Central memory CD8-positive, alpha-beta T cell (primary cell): ENCODE results near the gene ZNF337.
"Not testable (repeated sequence)": the region's sequence is repeated elsewhere in the genome, so short reads cannot be mapped to it uniquely, and the experiment has no call there.

Source experiments
- ATAC-seq: fragments of 150-1000 bp; cut with Tn5 transposase; replicated peaks from 2 replicates; pipeline ENCODE4 v1.10.0; 2022; ENCODE audit warnings: mild to moderate bottlenecking, moderate FRiP score, moderate number of reproducible peaks; ENCODE audit not compliant: poor library complexity, severe bottlenecking; ENCODE audit errors: extremely low read depth
- DNase-seq, 2 donors: peaks; one replicate each; pipeline ENCODE4 v3.0.0; 2021; ENCODE audit warnings: low spot score in 2 of 2
- H3K27ac Mint-ChIP-seq: one replicate; pipeline ENCODE4 v1.8.0; 2022; ENCODE audit warnings: low read depth, mild to moderate bottlenecking, moderate library complexity, mixed read lengths
- H3K27me3 Mint-ChIP-seq: one replicate; pipeline ENCODE4 v1.8.0; 2022; ENCODE audit warnings: mixed read lengths
- H3K36me3 Mint-ChIP-seq: one replicate; pipeline ENCODE4 v1.8.0; 2022; ENCODE audit warnings: mild to moderate bottlenecking, moderate library complexity, mixed read lengths; ENCODE audit not compliant: insufficient read depth
- H3K4me1 Mint-ChIP-seq: one replicate; pipeline ENCODE4 v1.8.0; 2022; ENCODE audit warnings: mixed read lengths
- H3K4me3 Mint-ChIP-seq: one replicate; pipeline ENCODE4 v1.8.0; 2022; ENCODE audit warnings: mild to moderate bottlenecking, moderate library complexity, mixed read lengths
- H3K9me3 Mint-ChIP-seq: one replicate; pipeline ENCODE4 v1.8.0; 2022; ENCODE audit warnings: mixed read lengths

Gene ZNF337

GRCh38 chr20:25718896-25719809 lies 22.5 kb upstream of the ZNF337 start:
- Mint-ChIP-seq H3K4me3 (peak overlapping the region; percentile 74), H3K27ac (peak overlapping the region; percentile 93), H3K4me1 (peaks cover 20% of the 10 kb centered on the region)
- peak in 1 of 2 donors; percentile 54 for DNase-seq
- H3K27me3 Mint-ChIP-seq, ATAC-seq, H3K36me3 Mint-ChIP-seq, H3K9me3 Mint-ChIP-seq: not testable (repeated sequence)

DNA sequence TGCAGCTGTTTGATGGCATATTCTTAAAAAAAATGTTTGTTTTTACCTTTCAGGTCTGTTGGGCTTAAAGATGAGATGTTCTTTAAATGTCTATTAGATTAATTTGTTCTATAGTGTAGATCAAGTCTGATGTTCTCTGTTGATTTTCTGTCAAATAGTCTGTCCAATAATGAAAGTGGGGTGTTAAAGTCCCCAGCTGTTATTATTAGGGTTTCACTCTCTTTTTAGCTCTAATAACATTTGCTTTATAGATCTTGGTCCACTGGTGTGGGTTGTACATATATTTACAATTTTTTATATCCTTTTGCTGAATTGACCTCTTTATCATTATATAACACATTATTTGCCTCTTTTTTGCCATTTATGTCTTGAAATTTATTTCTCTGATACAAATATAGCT lies 11.0 kb upstream of the ZNF337 start:
- H3K4me1 Mint-ChIP-seq, result peaks cover 23% of the 10 kb centered on the region
- no peak for DNase-seq
- H3K36me3 Mint-ChIP-seq, result peaks cover under 1% of the 10 kb centered on the region
- peaks cover 7% of the 10 kb centered on the region for H3K9me3 Mint-ChIP-seq
- no peak overlapping the region for H3K27ac Mint-ChIP-seq
- no peak for ATAC-seq
- H3K4me3 Mint-ChIP-seq, result no peak overlapping the region
- no peaks in the 10 kb centered on the region for H3K27me3 Mint-ChIP-seq

GRCh38 chr20:25706793-25707192 lies 10.1 kb upstream of the ZNF337 start:
- Mint-ChIP-seq H3K36me3 (no peaks in the 10 kb centered on the region), H3K27me3 (no peaks in the 10 kb centered on the region), H3K27ac (peak overlapping the region; percentile 30), H3K4me1 (peaks cover 23% of the 10 kb centered on the region), H3K9me3 (no peaks in the 10 kb centered on the region), H3K4me3 (peak overlapping the region; percentile 29)
- ATAC-seq (peak; percentile 78), DNase-seq (no peak)

GRCh38 chr20:25705830-25706351 lies 9.2 kb upstream of the ZNF337 start:
- peaks cover 23% of the 10 kb centered on the region for H3K4me1 Mint-ChIP-seq
- no peak overlapping the region for H3K4me3 Mint-ChIP-seq
- no peaks in the 10 kb centered on the region for H3K9me3 Mint-ChIP-seq
- H3K27me3 Mint-ChIP-seq, result no peaks in the 10 kb centered on the region
- ATAC-seq, result no peak
- peaks cover 2% of the 10 kb centered on the region for H3K36me3 Mint-ChIP-seq
- H3K27ac Mint-ChIP-seq, result peak overlapping the region; percentile 1
- no peak for DNase-seq

- not testable (repeated sequence) for H3K4me3 Mint-ChIP-seq, ATAC-seq, H3K9me3 Mint-ChIP-seq, H3K27me3 Mint-ChIP-seq, H3K36me3 Mint-ChIP-seq, DNase-seq, H3K27ac Mint-ChIP-seq
- H3K4me1 Mint-ChIP-seq, result peaks cover 23% of the 10 kb centered on the region
These were observed 7.7 kb upstream of the ZNF337 start for GRCh38 chr20:25704303-25704702.

DNA sequence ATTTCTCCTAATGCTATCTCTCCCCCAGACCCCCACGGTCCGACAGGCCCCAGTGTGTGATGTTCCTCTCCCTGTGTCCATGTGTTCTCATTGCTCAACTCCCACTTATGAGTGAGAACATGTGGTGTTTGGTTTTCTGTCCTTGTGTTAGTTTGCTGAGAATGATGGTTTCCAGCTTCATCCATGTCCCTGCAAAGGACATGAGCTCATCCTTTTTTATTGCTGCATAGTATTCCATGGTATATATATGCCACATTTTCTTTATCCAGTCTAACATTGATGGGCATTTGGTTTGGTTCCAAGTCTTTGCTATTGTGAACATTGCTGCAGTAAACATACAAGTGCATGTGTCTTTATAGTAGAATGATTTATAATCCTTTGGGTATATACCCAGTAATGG lies 4.2 kb upstream of the ZNF337 start:
- not testable (repeated sequence) for H3K9me3 Mint-ChIP-seq, DNase-seq, H3K27me3 Mint-ChIP-seq, H3K4me3 Mint-ChIP-seq, ATAC-seq, H3K36me3 Mint-ChIP-seq, H3K27ac Mint-ChIP-seq
- peaks cover 21% of the 10 kb centered on the region for H3K4me1 Mint-ChIP-seq

- Mint-ChIP-seq H3K27me3 (no peaks in the 10 kb centered on the region), H3K4me3 (no peak overlapping the region), H3K27ac (no peak overlapping the region)
These were observed 3.3 kb upstream of the ZNF337 start for GRCh38 chr20:25699914-25700313.

DNA sequence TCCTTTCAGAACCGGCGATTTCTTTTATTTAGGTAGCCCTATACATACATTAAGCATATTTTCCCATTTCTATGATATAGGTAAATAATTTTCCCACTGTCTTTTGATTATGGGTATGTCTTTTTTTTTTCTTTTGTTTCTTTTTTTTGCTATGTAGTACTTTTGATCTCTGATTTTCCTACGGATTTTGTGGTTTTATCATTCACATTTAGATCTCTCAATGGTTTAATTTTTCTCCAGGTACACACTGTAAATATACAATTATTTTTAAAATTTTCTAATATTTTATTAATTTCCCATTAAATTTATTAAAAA lies 436 bp upstream of the ZNF337 start:
- DNase-seq, result no peak
- no peak for ATAC-seq
- no peaks in the 10 kb centered on the region for H3K9me3 Mint-ChIP-seq
- peak overlapping the region; percentile 86 for H3K27ac Mint-ChIP-seq
- H3K27me3 Mint-ChIP-seq, result no peaks in the 10 kb centered on the region
- peaks cover 7% of the 10 kb centered on the region for H3K36me3 Mint-ChIP-seq
- H3K4me1 Mint-ChIP-seq, result peaks cover 25% of the 10 kb centered on the region
- peak overlapping the region; percentile 91 for H3K4me3 Mint-ChIP-seq

More at GRCh38 chr20:25699914-25700313, 3.3 kb upstream of the ZNF337 start:
- peaks cover 7% of the 10 kb centered on the region for H3K36me3 Mint-ChIP-seq
- peaks cover 24% of the 10 kb centered on the region for H3K4me1 Mint-ChIP-seq
- ATAC-seq, result no peak
- no peak for DNase-seq
- no peaks in the 10 kb centered on the region for H3K9me3 Mint-ChIP-seq

GRCh38 chr20:25695532-25696370 lies 902 bp downstream of the ZNF337 start:
- no peaks in the 10 kb centered on the region for H3K27me3 Mint-ChIP-seq
- H3K4me3 Mint-ChIP-seq, result peak overlapping the region; percentile 91
- H3K36me3 Mint-ChIP-seq, result peaks cover 11% of the 10 kb centered on the region
- peaks cover 31% of the 10 kb centered on the region for H3K4me1 Mint-ChIP-seq
- no peak for ATAC-seq
- no peaks in the 10 kb centered on the region for H3K9me3 Mint-ChIP-seq
- no peak for DNase-seq
- H3K27ac Mint-ChIP-seq, result peak overlapping the region; percentile 86

DNA sequence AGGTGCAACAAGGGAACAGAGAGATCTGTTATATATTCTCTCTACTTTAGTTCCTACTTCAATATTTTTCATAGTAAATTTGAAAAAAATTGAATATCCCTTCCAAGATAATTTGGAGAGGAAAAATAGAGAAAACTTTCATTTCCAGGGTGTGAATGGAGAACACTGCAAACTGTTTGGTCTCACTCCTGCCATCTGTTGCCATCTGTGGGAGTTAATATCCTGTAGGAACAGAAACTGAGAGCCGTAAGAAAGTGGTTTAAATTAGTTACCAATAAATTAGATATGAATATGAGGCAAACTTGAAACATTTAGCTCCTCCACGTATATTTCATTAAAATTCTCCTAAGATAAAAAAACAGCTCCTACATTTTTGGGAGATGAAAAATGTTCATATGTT lies 4.2 kb downstream of the ZNF337 start:
- Mint-ChIP-seq H3K27me3 (no peaks in the 10 kb centered on the region), H3K9me3 (no peaks in the 10 kb centered on the region), H3K4me1 (peaks cover 30% of the 10 kb centered on the region), H3K4me3 (no peak overlapping the region), H3K36me3 (peaks cover 16% of the 10 kb centered on the region), H3K27ac (no peak overlapping the region)
- no peak for ATAC-seq
- DNase-seq, result no peak

GRCh38 chr20:25690427-25690826 lies 6.2 kb downstream of the ZNF337 start:
- peaks cover 17% of the 10 kb centered on the region for H3K4me1 Mint-ChIP-seq
- H3K27ac Mint-ChIP-seq, result no peak overlapping the region
- no peak overlapping the region for H3K4me3 Mint-ChIP-seq
- no peaks in the 10 kb centered on the region for H3K27me3 Mint-ChIP-seq
- no peaks in the 10 kb centered on the region for H3K9me3 Mint-ChIP-seq
- ATAC-seq (no peak), DNase-seq (no peak)
- H3K36me3 Mint-ChIP-seq, result peaks cover 11% of the 10 kb centered on the region

DNA sequence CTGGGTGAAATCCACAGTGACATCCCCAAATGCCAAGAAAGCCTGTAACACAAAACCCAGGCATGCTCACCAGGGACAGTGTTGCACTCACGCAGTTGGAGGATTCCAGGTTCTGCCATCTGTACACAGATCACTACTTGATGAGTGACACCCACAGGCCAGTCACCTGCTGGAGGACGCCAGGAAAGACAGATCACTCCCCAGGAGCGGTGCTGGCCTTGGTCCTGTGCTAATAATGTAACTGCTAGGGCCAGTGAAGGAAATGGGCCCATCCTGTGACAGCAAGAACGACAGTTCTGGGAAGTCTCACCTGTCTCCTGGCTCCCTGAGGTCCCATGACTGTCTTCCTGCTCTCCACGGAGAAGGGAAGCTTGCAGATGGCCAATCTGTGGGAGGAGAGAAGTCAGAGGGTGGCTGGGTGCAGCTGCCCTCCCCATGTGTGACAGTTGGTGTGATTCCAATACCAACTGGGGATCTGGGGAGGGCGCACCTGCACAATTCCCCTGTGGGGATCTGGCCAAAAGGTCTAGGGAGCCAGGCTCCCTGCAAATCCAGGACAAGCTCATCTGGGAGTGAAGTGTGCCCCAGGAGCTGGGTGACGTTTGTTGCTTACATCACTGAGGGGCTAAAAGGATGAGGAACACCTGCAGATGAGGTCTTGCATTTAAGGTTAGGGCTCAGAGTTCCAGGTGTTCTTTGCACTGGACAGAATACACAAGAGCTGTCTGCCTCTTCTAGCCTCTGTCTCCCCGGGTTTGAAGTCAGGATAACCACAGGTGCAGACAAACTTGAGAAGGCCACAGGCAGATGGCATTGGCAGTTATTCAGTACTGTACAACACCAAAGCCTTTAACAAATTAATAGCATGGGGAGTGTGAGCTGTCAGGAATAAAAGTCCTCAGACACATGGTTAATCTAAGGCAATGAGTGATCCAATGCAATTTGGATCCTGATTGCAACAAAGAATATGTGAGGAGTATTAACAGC lies 10.3 kb downstream of the ZNF337 start:
- Mint-ChIP-seq H3K4me3 (no peak overlapping the region), H3K27me3 (no peaks in the 10 kb centered on the region), H3K4me1 (peaks cover 24% of the 10 kb centered on the region), H3K9me3 (no peaks in the 10 kb centered on the region), H3K27ac (no peak overlapping the region), H3K36me3 (peaks cover 31% of the 10 kb centered on the region)
- no peak for ATAC-seq
- DNase-seq, result no peak
